Sigmoid colon (tissue), 4 donors: ENCODE results near the gene DOCK9.

ENCODE experiments used
- EP300 ChIP-seq, 4 donors: sonication (generic); formaldehyde crosslinking; IDR thresholded peaks; one replicate each; pipeline ENCODE4 v1.6.1; 2017; ENCODE audit warnings: antibody characterized with exemption in 4 of 4
- TF ChIP-seq, protein P1 (sequence below), 4 experiments: fragments of 450-650 bp in 3 of 4; fragments of 200-600 bp in 1 of 4; IDR thresholded peaks; one replicate each; pipeline ENCODE4 v1.5.1; 2016 to 2019; ENCODE audit warnings: antibody characterized with exemption in 4 of 4, mild to moderate bottlenecking in 3 of 4, moderate library complexity in 2 of 4

DNA sequence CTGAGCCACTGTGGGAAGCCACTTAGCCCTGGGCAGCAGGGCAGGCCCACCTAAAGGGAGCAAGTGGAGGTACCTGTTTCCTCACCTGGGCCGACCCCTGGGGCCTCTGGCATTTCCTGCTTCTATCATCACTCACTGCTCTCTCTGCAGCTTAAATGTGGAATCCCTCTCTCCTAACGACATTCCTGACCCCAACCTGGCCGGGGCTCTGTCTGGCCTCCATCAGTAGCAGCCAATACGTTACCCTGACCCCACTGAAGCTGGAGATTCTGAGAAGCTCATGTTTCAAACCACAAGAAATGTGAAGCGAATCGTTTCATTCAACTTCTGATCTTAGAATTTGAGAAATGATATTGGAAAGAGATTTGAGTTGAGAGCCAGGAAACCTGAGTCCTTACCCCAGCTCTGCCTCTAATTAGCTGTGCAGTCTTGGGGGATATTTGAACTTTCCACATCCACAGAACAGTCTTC lies 39.9 kb downstream of the DOCK9 start:
- TF ChIP-seq, protein P1, sequence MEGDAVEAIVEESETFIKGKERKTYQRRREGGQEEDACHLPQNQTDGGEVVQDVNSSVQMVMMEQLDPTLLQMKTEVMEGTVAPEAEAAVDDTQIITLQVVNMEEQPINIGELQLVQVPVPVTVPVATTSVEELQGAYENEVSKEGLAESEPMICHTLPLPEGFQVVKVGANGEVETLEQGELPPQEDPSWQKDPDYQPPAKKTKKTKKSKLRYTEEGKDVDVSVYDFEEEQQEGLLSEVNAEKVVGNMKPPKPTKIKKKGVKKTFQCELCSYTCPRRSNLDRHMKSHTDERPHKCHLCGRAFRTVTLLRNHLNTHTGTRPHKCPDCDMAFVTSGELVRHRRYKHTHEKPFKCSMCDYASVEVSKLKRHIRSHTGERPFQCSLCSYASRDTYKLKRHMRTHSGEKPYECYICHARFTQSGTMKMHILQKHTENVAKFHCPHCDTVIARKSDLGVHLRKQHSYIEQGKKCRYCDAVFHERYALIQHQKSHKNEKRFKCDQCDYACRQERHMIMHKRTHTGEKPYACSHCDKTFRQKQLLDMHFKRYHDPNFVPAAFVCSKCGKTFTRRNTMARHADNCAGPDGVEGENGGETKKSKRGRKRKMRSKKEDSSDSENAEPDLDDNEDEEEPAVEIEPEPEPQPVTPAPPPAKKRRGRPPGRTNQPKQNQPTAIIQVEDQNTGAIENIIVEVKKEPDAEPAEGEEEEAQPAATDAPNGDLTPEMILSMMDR (IDR thresholded peaks at IDR 0.05), result no peak
- no peak for TF ChIP-seq EP300 (IDR thresholded peaks at IDR 0.05)
